HepG2 (cell line): ENCODE measurements around the gene PSMB10. TPM values are rescaled to one million over a fixed set of nuclear protein-coding genes. Genes with fewer than 3 reads are reported as not detected.

Experiments used
- ARID3A ChIP-seq: IDR thresholded peaks from 2 replicates; pipeline ENCODE4 v1.6.1; 2012; ENCODE audit warnings: low read depth, low read length, improper control_type of control experiment
- BCL3 ChIP-seq: sonication (generic); formaldehyde crosslinking; IDR thresholded peaks from 2 replicates; pipeline ENCODE4 v1.5.1; 2020; ENCODE audit warnings: mild to moderate bottlenecking, missing genetic modification reagents, moderate library complexity
- ELK4 ChIP-seq: sonication (generic); formaldehyde crosslinking; IDR thresholded peaks from 2 replicates; pipeline ENCODE4 v1.9.0; 2021; ENCODE audit warnings: missing genetic modification reagents, borderline replicate concordance
- FOXP4 ChIP-seq: sonication (generic); formaldehyde crosslinking; IDR thresholded peaks from 2 replicates; pipeline ENCODE4 v1.4.0; 2020; ENCODE audit warnings: missing genetic modification reagents
- KAT2B ChIP-seq: fragments of 150-350 bp; IDR thresholded peaks from 2 replicates; pipeline ENCODE4 v1.6.1; 2014; ENCODE audit warnings: low read depth, low read length, borderline replicate concordance
- SAFB2 ChIP-seq: sonication (generic); formaldehyde crosslinking; IDR thresholded peaks from 2 replicates; pipeline ENCODE4 v1.5.1; 2020; ENCODE audit warnings: missing genetic modification reagents, low read depth, mild to moderate bottlenecking, borderline replicate concordance
- SRSF9 ChIP-seq: fragments of 200-400 bp; formaldehyde crosslinking; IDR thresholded peaks from 2 replicates; pipeline ENCODE4 v1.6.1; 2018; ENCODE audit warnings: borderline replicate concordance, mild to moderate bottlenecking, low read depth, low read length; ENCODE audit not compliant: insufficient read depth, poor library complexity, severe bottlenecking
- ZNF142 ChIP-seq: sonication (generic); formaldehyde crosslinking; IDR thresholded peaks from 2 replicates; pipeline ENCODE4 v1.4.0; 2020; ENCODE audit warnings: missing genetic modification reagents
- ZNF256 ChIP-seq: sonication (generic); formaldehyde crosslinking; conservative IDR thresholded peaks from 2 replicates; pipeline ENCODE4 v1.4.0; 2020; ENCODE audit warnings: missing genetic modification reagents
- ZNF280B ChIP-seq: sonication (generic); formaldehyde crosslinking; IDR thresholded peaks from 2 replicates; pipeline ENCODE4 v1.5.0; 2020; ENCODE audit warnings: missing genetic modification reagents, mild to moderate bottlenecking, borderline replicate concordance
- ZNF335 ChIP-seq: sonication (generic); formaldehyde crosslinking; IDR thresholded peaks from 2 replicates; pipeline ENCODE4 v1.4.0; 2020; ENCODE audit warnings: missing genetic modification reagents
- ZNF563 ChIP-seq: sonication (generic); formaldehyde crosslinking; IDR thresholded peaks from 2 replicates; pipeline ENCODE4 v1.8.0; 2022; ENCODE audit warnings: mild to moderate bottlenecking, moderate library complexity, missing genetic modification reagents
- ZNF782 ChIP-seq: sonication (generic); formaldehyde crosslinking; IDR thresholded peaks from 2 replicates; pipeline ENCODE4 v1.4.0; 2020; ENCODE audit warnings: missing genetic modification reagents, mild to moderate bottlenecking, borderline replicate concordance
- polyA plus RNA-seq, 8 experiments: library from polyadenylated mRNA; depleted of rRNA in 3 of 8; stranded (reverse) in 7 of 8; unstranded in 1 of 8; fragments of >200 nt; fragmentation: Illumina TruSeq in 4 of 8; extraction: Trizol in 4 of 8; gene quantifications; 2 replicates each; pipeline versions ENCODE4 v1.2.1 to v1.2.3, GENCODE V29; 2011 to 2016; ENCODE audit warnings: low read depth in 4 of 8, missing spikeins in 1 of 8, mixed read lengths in 1 of 8; ENCODE audit not compliant: insufficient read depth in 1 of 8
- total RNA-seq, 5 experiments: library from RNA; depleted of rRNA; stranded (reverse); fragments of >200 nt; fragmentation: Illumina TruSeq; extraction: Trizol; gene quantifications; 2 replicates each; pipeline ENCODE4 v1.2.3, GENCODE V29; 2016; ENCODE audit warnings: low read depth in 1 of 5

PSMB10 gene
- total and polyA plus RNA-seq, 2 of the 13 experiments (the other 11 are each of a cell fraction or from before 2014, with no cell fraction given): 12.7 to 65.9 TPM

- TF ChIP-seq ZNF142 (CRISPR knock-in tag) (peak; percentile 90), ZNF335 (CRISPR knock-in tag) (peak; percentile 88; the same call in 1 of the 2 replicates), ZNF280B (peak; percentile 91), ELK4 (CRISPR knock-in tag) (no peak), ARID3A (no peak), ZNF782 (peak; percentile 80; the same call in 1 of the 2 replicates), FOXP4 (CRISPR knock-in tag) (peak; percentile 9; the same call in 1 of the 2 replicates), SRSF9 (no peak), BCL3 (CRISPR knock-in tag) (peak; percentile 93), KAT2B (no peak), ZNF563 (CRISPR knock-in tag) (peak; percentile 83), SAFB2 (CRISPR knock-in tag) (no peak; the same call in 1 of the 2 replicates), ZNF256 (CRISPR knock-in tag) (peak; percentile 98)
Observed at GRCh38 chr16:67935402-67936123, 1.1 kb downstream of the PSMB10 start (continued).
